Fibroblast of skin of scalp (primary cell): Measurements from ENCODE around the gene HAAO.

Experiments used
- DNase-seq: peaks from one replicate; pipeline ENCODE4 v3.0.0-alpha.2; 2013

HAAO gene

DNA sequence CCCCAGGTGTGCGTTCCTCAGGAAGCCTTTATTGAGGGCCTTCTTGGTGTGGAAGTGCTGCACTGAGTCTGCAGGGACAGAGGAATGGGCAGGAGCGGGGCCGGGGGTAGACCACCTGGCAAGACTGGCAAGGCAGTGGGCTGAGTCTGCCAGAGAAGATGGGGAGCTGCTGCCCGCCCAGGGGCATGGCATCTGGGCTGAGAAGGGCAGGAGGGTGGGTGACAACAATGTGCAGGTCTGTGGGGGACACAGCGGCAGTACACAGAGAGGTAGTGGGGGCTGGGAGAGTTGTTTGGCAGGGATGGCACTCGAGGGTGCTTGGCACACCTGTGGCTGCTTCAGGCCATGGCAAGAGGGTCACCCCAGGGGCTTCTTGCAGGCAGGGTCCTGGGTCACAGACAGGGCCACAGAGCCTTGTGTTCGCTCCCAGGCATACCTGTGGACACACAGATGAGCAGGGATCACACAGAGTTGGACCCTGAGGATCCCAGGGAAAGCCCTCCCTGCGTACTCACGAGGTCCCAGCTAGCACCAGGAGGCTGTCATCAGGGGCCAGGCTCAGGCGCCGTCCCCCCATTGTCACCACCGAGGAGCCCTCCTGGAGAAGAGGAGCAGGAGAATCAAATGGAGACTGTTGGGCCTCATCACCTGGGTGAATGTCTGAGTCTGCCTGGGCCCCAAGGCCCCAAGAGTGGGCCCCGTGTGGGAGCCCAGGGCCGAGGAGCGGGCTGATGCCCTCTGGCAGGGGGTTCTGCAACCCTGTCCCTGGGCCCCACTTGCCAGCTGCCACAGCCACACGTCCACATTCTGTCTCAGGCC lies 25.1 kb downstream of the HAAO start:
- no peak for DNase-seq

DNA sequence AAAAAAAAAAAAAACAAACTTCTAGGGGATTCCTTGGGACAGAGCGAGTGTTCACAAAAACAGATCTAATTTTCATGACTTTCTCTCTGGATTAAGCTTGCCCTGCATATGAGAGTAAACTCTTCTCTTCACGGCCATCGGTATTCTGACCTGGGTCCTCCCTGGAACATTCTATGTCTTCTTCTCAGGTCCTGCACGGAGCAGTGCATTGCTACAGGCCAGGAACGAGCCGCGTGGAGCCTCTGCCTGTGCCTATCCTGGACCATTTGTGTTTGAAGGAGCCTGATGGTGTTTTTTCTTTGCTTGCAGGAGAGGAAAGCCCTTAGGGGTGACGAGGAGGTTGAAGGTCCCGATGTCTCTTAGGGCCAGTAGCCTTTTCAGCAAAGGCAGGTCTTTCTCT lies 26.7 kb downstream of the HAAO start:
- DNase-seq: no peak

DNA sequence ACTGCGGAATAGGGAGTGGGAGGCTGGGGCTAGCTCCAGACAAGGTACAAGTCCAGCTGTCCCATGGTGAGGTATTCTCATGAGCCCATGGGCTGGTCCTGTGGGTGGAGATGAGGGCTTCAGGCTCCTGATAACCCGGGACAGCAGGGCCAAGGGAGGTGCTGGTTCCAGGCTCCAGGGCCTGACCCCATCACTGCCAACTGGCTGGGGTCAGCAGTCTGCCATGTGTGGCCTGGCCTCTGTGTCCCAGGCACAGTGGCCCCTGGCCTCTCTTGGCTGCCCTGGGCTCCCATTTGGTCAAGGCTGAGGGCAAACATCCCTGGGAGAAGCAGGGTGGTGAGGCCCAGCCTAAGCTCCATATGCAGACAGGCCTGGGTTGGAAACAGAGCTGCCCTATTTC lies 27.5 kb downstream of the HAAO start:
- DNase-seq: no peak

DNA sequence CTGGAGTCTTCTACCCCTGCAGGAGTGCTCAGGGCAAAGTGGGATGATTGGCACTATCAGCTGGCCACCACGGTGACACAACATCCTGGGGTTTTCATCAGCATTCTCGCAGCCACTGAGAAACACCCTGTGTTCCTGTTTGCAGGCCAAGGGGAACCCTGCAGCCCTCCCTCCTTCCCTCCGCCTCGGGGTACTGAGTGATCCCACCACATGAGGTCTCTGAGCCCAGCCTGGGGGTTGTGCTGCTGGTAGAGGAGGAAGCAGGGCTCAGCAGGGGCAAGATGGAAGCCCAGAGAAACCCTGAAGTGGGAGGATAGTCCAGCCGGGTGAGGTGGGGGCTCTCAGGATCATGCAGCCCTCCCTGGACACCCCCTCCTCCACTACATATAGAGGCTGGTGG lies 28.3 kb downstream of the HAAO start, which contains the start of gene OXER1:
OXER1 (minus strand) TSS at position 40 of the 400 bp plus-strand sequence. CDS start 73 bp downstream, outside the sequence.
- DNase-seq: no peak

DNA sequence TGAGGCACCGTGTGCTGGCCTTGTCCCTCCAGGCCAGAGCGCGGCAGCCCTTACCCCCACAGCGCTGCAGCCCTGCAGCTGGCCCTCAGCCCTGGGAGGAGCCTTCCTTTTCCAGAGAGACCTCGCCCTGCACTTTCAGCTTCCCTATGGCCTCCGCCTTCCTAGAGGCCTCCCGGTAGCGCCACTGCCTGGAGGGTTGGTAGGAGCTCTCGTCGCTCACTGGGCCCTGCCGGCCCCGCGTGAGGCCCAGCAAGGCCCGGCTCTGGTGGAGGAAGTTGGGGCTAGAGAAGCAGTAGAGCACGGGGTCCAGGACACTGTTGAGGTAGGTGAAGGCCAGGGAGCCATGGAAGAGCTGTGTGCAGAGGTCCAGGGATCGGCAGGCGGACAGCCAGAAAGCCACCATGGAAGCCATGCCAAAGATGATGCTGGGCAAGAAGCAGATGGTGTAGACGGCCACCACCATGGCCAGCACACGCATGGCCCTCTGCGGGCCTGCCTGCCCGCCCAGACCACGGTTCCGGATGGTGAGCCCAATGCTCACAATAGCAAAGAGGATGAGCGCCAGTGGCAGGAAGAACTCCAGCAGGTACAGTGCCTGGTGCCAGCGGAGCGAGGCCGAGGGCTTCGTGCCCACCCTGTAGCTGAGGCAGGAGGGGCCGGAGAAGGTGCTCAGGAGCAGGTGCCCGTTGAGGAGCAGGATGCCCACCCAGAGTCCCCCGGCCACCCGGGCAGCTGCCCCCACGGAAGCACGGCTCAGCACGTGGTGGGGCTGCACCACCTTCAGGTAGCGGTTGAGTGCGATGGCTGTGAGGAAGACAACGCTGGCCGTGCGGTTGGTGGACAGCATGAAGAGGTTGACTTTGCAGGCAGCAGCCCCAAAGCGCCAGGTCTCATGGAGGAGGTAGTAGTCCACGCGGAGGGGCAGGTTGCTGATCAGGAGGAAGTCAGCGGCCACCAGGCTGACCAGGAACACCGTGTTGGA lies 29.3 kb downstream of the HAAO start:
- no peak for DNase-seq

DNA sequence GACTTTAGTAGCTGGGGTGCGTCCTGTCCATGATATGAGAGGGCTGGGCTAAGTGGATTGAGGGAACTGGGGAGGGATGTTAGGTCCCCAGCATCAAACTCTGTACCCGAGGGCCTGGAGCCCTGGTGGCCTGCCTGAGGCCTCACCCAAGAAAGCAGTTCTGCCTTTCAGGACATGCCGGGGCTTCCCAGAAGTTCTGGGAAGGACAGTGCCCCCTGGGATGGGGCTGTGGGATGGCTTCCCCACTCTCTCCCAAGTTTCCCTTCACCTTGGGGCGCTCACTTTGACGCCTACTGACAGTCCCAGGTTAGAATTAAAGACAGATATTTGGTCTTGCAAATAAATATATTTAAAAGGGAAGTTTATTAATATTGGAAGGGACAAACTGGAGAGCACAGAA lies 30.2 kb downstream of the HAAO start:
- no peak for DNase-seq

DNA sequence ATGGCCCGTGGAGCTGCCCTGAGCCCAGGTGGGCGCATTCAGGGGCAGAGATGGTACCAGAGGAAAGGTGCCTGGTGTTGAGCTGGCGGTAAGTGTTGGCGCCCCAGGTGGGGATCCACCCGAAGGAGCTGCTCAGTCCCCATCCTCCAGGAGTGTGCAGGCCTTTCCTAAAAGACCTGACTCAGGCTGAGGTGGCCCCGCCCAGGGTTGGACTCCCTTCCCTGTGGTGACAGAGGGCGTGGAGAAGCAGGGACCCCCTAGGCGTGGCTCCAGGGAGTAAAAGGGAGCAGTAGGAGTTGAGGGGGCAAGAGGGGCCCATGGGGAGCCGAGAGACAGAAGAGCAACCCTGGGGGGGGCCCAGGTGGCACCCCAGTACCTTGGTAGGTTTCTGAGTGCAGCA lies 30.8 kb downstream of the HAAO start:
- DNase-seq: no peak

DNA sequence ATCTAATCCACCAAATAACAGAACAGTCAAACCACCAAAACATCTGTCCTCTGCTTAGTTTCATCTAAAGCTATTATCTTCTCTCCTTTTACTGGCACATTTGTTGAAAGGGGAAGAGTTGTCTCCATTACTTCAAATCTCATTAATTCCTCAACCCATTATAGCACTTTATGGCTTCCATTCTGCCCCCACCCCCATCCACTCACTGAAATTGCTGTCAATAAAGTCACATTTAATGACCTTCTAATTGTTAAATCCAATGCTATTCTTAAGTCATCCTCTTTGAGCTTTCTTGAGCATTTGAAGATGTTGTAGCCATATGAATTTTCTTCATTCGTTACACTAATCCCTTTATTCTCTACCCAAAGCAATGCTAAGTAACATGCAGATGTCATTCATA lies 33.6 kb downstream of the HAAO start:
- DNase-seq: no peak

DNA sequence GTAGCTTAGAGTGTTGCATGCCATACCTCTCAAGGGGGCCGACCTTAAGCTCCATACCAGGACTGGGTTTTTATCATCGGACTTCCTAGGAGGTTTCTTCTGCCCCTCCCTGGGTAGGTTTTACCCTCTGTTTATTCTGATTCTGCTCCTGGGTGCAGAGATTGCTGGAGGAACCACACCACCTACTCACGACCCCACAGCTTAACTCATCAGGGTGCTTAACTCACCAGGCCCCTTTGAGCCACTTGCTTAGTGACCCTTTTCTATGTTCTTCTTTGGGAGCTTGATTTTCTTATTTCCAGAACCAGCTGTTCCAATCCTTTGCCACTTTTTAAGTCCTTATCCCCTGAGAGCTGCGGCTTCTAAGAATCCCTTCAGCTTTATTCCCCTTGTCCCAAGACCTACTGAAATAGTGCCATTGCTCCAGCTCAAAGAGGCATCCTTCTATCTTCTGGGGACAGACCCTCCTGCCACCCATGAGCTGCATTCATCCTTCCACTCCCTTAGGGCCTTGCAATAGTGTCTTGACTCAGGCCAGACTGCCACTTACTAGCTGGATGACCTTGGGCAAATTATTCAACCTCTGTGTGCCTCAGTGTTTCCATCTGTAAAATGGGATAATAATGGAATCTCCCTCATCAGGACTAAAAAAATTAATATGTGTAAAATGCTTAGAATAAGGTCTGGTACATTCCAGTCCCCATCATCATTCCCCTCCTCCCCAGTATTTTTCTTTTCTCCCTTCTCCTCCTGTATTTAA lies 34.2 kb downstream of the HAAO start:
- no peak for DNase-seq

DNA sequence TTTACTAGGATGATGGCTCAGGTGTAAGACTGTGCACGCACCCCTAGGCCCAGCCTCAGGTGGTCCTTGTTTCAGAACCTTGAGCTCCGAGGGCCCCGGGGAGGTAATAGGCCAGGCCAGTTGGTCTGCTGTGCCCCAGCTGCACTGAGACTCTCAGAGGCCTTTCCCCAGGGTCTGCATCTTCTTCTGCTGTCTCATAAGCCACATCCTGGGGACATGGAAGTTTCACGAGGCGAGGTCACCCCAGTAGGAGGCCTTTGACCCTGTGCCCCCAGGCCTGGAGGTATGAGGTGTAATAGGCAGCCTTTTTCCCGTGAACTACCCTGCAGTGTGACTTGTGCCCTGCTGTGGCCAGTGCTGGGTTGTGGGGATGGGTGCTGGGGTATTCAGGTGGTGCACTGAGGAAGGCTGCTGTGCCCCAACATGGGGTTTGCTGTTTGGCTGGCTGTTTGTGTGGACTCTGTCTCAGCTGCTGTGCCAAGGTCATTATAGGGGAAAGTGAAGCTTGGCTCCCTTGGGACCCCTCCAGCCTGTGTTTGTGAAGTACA lies 35.3 kb downstream of the HAAO start:
- peak; percentile 17 for DNase-seq

DNA sequence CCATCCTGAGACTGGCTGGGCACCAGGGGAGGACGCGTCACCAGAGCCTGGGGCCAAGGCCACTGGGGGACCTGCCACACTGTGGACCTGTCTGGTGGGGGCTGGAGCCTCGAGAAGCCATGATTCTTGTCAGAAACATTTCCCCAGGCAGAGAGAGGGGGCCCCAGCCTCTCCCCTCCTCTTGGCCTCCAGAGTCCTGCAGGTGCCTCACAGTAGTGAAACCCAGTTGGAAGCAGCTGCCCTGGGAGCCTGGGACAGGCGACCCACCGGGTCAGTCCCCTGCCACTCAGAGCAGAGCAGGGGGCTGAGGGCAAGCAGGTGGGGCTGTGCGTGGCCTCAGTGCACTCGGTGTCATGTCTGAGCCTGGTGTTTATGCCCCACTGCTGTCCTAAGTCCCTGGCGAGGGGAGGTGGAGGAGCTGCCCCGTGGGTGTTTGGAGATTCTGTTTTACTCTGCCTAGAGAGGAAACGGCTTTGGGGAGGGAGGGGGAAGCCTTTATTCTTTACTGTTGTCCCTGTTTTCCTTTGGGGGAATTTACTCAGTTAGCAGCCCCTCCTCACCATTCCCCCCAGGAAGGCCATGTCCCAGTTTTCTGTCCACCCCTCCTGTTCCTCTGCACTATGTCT lies 36.1 kb downstream of the HAAO start:
- no peak for DNase-seq

DNA sequence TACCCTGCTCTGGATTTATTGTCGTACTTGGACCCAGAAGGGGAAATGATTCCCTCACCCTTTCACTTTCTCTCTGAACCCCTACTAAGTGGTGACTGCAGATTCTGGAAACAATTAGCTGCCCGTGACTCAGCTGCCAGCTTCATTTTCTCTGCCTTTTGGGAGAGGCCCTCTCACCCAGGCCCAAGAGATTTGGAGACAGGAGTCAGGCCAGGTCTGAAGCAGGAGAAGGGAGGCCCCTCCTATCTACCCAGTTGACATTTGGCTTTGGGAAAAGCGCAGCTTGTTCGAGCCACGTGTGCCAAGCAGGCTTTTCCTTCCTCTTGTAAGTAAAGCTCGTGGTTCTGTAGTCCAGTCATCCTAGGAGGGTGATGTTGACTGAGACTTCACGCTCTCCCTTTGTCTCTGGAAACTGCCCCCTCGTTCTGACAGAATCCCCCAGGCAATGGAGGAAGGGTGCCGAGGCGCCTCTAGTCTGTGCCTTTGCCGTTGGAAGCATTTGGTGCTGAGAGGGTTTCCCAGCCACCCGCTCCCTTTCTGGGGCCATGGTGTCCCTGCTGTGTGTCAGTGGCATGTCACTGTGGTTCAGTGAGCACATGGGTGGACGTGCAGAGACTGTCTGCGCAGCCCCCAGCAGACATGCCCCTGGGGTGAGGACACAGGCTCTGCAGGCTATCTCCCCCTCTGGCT lies 37.0 kb downstream of the HAAO start:
- peak; percentile 68 for DNase-seq

DNA sequence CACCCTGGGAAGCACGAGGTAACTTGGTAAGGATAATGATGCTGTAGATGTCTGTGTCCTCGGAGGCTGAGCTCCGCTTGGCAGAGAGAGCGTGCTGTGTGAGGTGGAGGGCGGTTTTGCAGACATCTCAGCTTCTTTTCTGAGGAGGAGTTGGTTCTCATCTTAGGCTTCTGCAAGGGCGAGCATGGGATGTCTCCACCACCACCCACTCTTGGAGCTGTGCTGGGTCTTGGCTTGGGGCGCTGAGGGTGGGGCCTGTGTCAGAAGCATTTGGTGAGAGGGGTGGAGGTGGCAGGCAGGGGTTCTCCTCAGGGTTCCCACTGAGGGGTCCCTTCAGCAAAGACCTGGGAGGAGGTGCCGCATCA lies 37.6 kb downstream of the HAAO start:
- no peak for DNase-seq

DNA sequence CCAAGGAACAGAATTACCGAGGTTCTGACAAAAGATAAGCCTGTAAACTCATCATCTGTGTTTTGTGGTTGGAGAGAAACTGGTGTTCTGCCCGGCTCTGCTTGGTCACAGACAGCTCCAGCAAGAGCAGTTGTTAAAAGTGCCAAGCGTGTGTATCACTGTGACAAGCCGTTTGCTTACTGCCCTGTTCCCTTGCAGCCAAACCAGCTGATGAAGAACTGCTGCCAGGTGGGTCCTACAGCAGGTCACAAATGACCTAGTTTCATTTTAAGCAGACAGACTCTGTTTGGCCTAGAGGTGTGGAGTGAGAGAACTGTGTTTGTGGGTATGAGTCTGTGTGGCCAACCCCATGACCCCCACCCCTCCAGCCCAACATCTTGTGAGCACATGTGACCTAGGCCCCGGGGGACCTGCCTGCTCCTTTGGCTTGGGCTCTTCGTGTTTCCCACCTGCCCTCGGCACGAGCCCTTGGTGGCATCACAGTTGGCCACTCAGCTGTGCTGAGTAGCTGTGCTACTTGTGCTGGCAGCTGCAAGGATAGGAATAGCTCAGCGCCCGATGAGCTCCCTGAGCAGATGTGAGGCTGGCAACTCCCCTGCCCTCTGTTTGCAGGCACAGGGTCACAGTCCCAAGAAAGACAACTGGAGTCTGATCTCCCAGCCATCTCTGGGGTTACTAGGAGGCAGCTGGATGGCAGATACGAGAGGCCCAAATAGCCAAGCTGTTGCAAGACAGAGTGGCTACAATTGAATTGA lies 38.2 kb downstream of the HAAO start:
- DNase-seq: no peak

DNA sequence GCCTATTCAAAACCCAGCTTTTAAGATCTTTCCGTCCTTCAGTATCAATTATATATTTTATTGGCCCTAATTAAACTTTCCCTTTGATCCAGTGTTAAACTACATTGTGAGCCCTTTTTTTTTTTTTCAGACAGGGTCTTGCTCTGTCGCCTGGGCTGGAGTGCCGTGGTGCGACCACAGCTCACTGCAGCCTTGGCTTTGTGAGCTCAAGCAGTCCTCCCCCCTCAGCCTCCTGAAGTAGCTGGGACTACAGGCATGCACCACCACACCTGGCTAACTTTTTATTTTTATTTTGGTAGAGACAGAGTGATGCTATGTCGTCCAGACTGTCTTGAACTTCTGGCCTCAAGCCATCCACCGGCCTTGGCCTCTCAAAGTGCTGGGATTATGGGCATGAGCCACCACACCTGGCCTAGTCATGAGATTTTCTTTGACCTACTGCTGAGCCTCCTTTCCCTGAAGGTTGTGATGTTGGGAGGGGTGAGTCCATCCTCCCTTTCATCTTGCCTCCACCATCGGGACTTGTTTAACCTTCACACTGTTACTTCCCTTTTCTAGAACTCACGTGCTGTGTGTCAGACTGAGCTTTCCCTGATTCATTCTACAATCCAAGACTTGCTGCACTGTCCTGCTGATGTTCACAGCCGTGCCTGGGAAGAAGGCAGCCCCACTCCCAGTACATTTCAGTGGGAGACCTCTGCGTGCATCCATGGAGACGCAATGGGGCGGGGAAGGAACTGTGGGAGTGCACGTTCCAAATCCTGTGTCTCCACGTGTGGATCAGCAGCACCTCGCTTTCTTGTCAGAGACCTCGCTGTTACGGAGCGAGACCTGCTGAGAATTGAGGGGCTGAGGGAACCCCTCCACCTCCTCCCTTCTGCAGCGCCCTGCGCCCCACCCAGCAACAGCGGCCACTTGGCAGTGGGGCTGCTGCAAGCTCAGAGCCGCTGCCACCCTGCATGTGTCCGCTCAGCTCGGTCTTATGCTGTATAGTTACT lies 39.3 kb downstream of the HAAO start:
- no peak for DNase-seq

DNA sequence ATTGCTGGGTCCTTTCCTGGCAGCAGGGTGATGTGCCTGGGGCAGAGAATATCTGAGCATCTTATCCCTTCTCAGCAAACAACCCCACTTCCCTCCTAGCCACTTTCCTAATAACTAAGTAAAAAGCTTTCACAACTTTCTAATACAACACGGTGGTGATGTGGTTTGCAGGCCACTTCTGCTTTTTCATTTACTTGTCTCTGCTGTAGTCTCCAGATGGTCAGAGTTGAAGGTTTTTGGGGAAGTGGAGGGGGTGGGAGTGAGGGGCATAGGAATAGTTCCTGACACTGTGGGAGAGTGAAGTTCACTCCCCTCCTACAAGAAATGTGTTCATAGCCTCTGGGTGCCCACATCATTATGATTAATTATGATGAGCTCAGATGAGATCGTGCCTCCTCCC lies 40.1 kb downstream of the HAAO start:
- DNase-seq: no peak

DNA sequence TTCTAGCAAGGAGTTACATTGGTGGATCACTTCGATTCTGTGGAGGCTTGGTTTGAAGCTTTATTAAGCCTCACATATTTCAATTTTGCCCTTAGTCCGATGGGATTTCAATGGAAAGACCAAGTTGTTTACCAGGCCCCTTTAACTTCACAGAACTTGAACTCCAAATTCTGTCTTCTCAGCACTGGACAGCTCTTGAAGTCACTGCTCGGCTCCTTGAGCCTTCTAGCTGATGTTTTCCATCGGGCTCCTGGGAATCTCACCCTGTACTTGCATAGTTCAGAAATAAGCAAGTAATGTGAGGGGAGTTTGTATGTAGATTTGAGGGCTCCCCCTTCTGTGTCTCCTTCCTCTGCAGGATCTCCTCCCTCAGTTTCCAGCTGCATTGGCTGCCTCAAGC lies 43.5 kb downstream of the HAAO start:
- no peak for DNase-seq

DNA sequence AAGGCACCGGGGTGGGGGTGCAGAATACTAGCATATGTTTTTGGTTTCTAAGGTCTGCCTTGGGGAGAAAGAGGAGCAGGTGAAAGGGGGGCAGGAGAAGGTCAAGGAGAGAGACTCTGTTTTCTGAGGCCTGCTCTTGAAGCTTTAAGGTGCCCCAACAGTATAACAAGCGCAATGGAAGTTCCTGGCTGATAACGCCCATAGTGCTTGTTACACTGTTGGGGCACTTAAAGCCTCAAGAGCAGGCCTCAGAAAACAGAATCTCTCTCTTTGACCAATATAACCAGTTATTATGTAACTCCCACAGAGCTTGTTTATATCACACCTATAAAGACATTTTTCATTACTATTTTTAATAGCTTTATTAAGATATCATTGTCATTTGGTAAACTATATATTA lies 45.0 kb downstream of the HAAO start:
- no peak for DNase-seq

DNA sequence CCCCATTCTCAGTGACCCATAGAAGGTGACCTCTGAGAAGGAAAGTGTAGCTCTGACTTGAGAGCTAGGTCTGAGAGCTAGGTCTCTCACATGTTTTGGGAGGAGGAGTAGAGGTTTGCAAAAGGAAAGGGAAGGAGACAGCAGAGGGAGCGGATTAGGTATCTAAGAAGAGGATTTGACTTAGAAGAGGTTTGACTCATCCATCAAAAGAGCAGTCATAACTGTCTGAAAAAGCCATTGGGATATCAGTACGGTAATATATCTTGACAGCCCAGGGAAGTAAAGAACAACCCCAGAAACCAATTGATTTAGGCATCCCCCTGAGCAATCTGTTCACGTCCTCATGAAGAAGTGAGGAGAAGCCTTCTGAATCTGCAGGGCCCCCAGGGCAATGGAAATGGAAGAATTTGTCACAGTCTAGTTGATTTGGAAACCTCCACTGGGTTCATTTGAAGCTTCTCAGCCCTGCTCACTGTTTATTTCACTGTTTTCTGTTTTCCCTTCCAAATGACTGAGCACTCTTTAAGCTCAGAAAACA lies 47.8 kb downstream of the HAAO start:
- DNase-seq: no peak
